Activated T-helper 2 cell treated with anti-CD3 and anti-CD28 coated beads, Interferon-gamma antibody, Interleukin-2, Interleukin-4, amounts not matched to agents 10 μg/mL and 5 μg/mL and 100 μg/mL, durations not matched to agents 14 hours and 24 hours and 36 hours (primary cell): Measurements from ENCODE around the gene KLHL15. TPM values are rescaled to one million over a fixed set of nuclear protein-coding genes. Genes with fewer than 3 reads are reported as not detected.
"Not testable (repeated sequence)": the region's sequence is repeated elsewhere in the genome, so short reads cannot be mapped to it uniquely, and the experiment has no call there.

Experiments
- DNase-seq: peaks from one replicate; pipeline ENCODE4 v3.0.0; 2021; ENCODE audit warnings: low spot score
- H3K27ac Mint-ChIP-seq: one replicate; pipeline ENCODE4 v1.8.0; 2021; ENCODE audit warnings: mixed read lengths
- H3K27me3 Mint-ChIP-seq: one replicate; pipeline ENCODE4 v1.8.0; 2021; ENCODE audit warnings: low read depth, mixed read lengths
- H3K36me3 Mint-ChIP-seq: one replicate; pipeline ENCODE4 v1.8.0; 2021; ENCODE audit warnings: low read depth, mixed read lengths
- H3K4me1 Mint-ChIP-seq: one replicate; pipeline ENCODE4 v1.8.0; 2021; ENCODE audit warnings: low read depth, mixed read lengths
- H3K4me3 Mint-ChIP-seq: one replicate; pipeline ENCODE4 v1.8.0; 2021; ENCODE audit warnings: low read depth, mild to moderate bottlenecking, moderate library complexity, mixed read lengths
- H3K9me3 Mint-ChIP-seq: one replicate; pipeline ENCODE4 v1.8.0; 2021; ENCODE audit warnings: mixed read lengths
- intact Hi-C: fragments of 100-400 bp; cut with micrococcal nuclease; formaldehyde crosslinking; loops from one replicate; pipeline ENCODE4 v1.15.1; 2023
- total RNA-seq: library from RNA; stranded (reverse); gene quantifications from 2 replicates; pipeline ENCODE4 v1.2.3, GENCODE V29; 2022

Gene KLHL15
- total RNA-seq, 1 donor from 2014 or later, result 10.3 TPM

- DNase-seq, result no peak
- intact Hi-C loops, result no loop called here
- H3K4me3 Mint-ChIP-seq, result no peak overlapping the region
- no peaks in the 10 kb centered on the region for H3K9me3 Mint-ChIP-seq
- H3K27me3 Mint-ChIP-seq, result no peaks in the 10 kb centered on the region
- H3K27ac Mint-ChIP-seq, result no peak overlapping the region
- H3K36me3 Mint-ChIP-seq, result peaks cover 12% of the 10 kb centered on the region
- peaks cover 3% of the 10 kb centered on the region for H3K4me1 Mint-ChIP-seq
Observed at GRCh38 chrX:23978491-23978890, 48.5 kb downstream of the KLHL15 start.

GRCh38 chrX:23965630-23966029, 61.4 kb downstream of the KLHL15 start:
- DNase-seq, H3K27ac Mint-ChIP-seq, H3K4me3 Mint-ChIP-seq, H3K4me1 Mint-ChIP-seq, H3K27me3 Mint-ChIP-seq, intact Hi-C loops, H3K36me3 Mint-ChIP-seq, H3K9me3 Mint-ChIP-seq: not testable (repeated sequence)

GRCh38 chrX:23964191-23964590, 62.8 kb downstream of the KLHL15 start:
- intact Hi-C loops, result no loop called here
- H3K4me1 Mint-ChIP-seq, result peaks cover 10% of the 10 kb centered on the region
- H3K27me3 Mint-ChIP-seq, result no peaks in the 10 kb centered on the region
- H3K9me3 Mint-ChIP-seq, result no peaks in the 10 kb centered on the region
- no peaks in the 10 kb centered on the region for H3K36me3 Mint-ChIP-seq
- H3K4me3 Mint-ChIP-seq, result no peak overlapping the region
- no peak for DNase-seq
- H3K27ac Mint-ChIP-seq, result no peak overlapping the region

- H3K4me1 Mint-ChIP-seq, result peaks cover 18% of the 10 kb centered on the region
- intact Hi-C loops, result no loop called here
- H3K9me3 Mint-ChIP-seq, result no peaks in the 10 kb centered on the region
- H3K36me3 Mint-ChIP-seq, result no peaks in the 10 kb centered on the region
- peak overlapping the region; percentile 83 for H3K27ac Mint-ChIP-seq
- peak; percentile 8 for DNase-seq
- no peaks in the 10 kb centered on the region for H3K27me3 Mint-ChIP-seq
- peak overlapping the region; percentile 37 for H3K4me3 Mint-ChIP-seq
Observed at GRCh38 chrX:23959781-23960180, 67.2 kb downstream of the KLHL15 start.

GRCh38 chrX:23954396-23954795, 72.6 kb downstream of the KLHL15 start:
- intact Hi-C loops, result loop anchor here (5.0 kb wide), 1 partner anchor 73 kb away; the partner anchor contains the start of gene KLHL15

GRCh38 chrX:23953908-23954269, 73.1 kb downstream of the KLHL15 start:
- Mint-ChIP-seq H3K27ac (peak overlapping the region; percentile 95), H3K9me3 (no peaks in the 10 kb centered on the region), H3K4me1 (peaks cover 26% of the 10 kb centered on the region), H3K36me3 (no peaks in the 10 kb centered on the region), H3K4me3 (peak overlapping the region; percentile 83), H3K27me3 (no peaks in the 10 kb centered on the region)
- DNase-seq, result no peak
- intact Hi-C loops, result loop anchor here (1.0 to 5.0 kb wide), 4 partner anchors 23 to 100 kb away; partner anchors contain the start of genes CXorf58, EIF2S3 and KLHL15

More at GRCh38 chrX:23954396-23954795, 72.6 kb downstream of the KLHL15 start:
- no peaks in the 10 kb centered on the region for H3K9me3 Mint-ChIP-seq
- H3K4me1 Mint-ChIP-seq, result peaks cover 28% of the 10 kb centered on the region
- H3K27ac Mint-ChIP-seq, result no peak overlapping the region
- DNase-seq, result no peak
- no peaks in the 10 kb centered on the region for H3K36me3 Mint-ChIP-seq
- H3K27me3 Mint-ChIP-seq, result no peaks in the 10 kb centered on the region
- H3K4me3 Mint-ChIP-seq, result no peak overlapping the region

GRCh38 chrX:23952984-23953907, 73.7 kb downstream of the KLHL15 start:
- peaks cover 2% of the 10 kb centered on the region for H3K36me3 Mint-ChIP-seq
- H3K27ac Mint-ChIP-seq, result peak overlapping the region; percentile 95
- DNase-seq, result peak; percentile 34
- no peaks in the 10 kb centered on the region for H3K27me3 Mint-ChIP-seq
- no peaks in the 10 kb centered on the region for H3K9me3 Mint-ChIP-seq
- intact Hi-C loops, result loop anchor here (1.0 to 5.0 kb wide), 4 partner anchors 22 to 101 kb away; partner anchors contain the start of genes CXorf58, EIF2S3 and KLHL15
- peaks cover 27% of the 10 kb centered on the region for H3K4me1 Mint-ChIP-seq
- H3K4me3 Mint-ChIP-seq, result peak overlapping the region; percentile 83

- Mint-ChIP-seq H3K4me3 (peak overlapping the region; percentile 83), H3K36me3 (peaks cover 4% of the 10 kb centered on the region), H3K9me3 (no peaks in the 10 kb centered on the region), H3K27me3 (no peaks in the 10 kb centered on the region), H3K27ac (no peak overlapping the region), H3K4me1 (peaks cover 27% of the 10 kb centered on the region)
- intact Hi-C loops, result loop anchor here (2.0 to 5.0 kb wide), 2 partner anchors 44 to 75 kb away; partner anchors contain the start of genes CXorf58 and KLHL15
- no peak for DNase-seq
Observed at GRCh38 chrX:23952391-23952790, 74.6 kb downstream of the KLHL15 start.

DNA sequence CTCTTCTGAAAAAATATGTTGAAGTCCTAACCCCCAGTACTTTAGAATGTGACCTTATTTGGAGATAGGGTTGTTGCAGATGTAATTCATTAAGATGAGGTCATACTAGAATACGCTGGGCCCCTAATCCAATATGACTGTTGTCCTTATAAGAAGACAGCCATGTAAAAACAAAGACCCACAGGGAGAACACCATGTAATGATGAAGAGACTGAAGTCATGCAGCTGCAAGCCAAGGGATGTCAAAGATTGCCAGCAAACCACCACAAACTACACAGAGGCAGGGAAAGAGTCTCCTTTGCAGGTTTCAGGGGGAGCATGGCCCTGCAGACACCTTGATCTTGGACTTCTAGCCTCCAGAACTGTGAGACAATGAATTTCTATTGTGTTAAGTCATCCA, 81.8 kb downstream of the KLHL15 start:
- peaks cover 15% of the 10 kb centered on the region for H3K36me3 Mint-ChIP-seq
- intact Hi-C loops, result no loop called here
- DNase-seq, result no peak
- no peak overlapping the region for H3K27ac Mint-ChIP-seq
- H3K4me3 Mint-ChIP-seq, result no peak overlapping the region
- no peaks in the 10 kb centered on the region for H3K9me3 Mint-ChIP-seq
- peaks cover 10% of the 10 kb centered on the region for H3K4me1 Mint-ChIP-seq
- no peaks in the 10 kb centered on the region for H3K27me3 Mint-ChIP-seq

DNA sequence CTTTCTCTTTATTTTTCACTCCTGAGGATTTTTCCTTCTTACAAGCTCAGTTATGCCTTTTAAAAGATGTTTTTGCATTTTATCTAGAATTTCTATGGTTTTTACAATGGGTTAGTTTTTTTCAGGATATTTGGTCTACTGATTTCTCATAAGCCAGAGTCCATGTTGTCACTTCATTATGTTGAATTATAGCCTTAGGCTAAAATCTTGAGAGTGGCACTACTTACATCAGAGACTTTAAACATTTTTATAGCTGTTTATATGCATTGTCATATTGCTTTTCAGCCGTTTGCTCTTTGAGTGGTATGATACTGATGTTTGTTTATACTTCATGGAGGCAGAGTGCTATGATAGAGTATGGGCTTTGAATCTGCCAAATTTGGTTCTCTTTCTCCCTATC, 82.8 kb downstream of the KLHL15 start:
- Mint-ChIP-seq H3K27me3 (no peaks in the 10 kb centered on the region), H3K36me3 (peaks cover 16% of the 10 kb centered on the region), H3K4me3 (no peak overlapping the region), H3K9me3 (no peaks in the 10 kb centered on the region), H3K27ac (no peak overlapping the region), H3K4me1 (peaks cover 9% of the 10 kb centered on the region)
- no peak for DNase-seq
- intact Hi-C loops, result no loop called here

DNA sequence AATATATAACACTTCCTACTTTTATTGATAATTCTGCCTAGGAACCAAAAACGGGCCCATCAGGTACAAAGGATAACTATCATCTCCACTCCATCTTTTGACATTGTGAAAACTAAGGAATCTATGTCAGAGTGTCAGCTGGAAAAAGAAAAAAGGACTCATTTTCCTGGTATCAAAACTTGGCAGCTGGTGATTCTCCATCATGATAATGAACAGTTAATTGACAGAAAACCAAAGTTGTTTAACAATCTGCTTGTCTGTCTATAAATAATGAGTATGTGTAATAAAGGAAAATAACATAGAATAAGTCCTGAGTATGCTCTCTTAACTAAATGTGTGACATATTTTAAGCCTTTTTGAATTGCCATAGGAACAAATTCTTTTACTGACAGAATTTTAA, 87.8 kb downstream of the KLHL15 start:
- H3K27me3 Mint-ChIP-seq, result no peaks in the 10 kb centered on the region
- H3K27ac Mint-ChIP-seq, result no peak overlapping the region
- no peak for DNase-seq
- peaks cover 5% of the 10 kb centered on the region for H3K36me3 Mint-ChIP-seq
- intact Hi-C loops, result no loop called here
- no peak overlapping the region for H3K4me3 Mint-ChIP-seq
- no peaks in the 10 kb centered on the region for H3K4me1 Mint-ChIP-seq
- H3K9me3 Mint-ChIP-seq, result no peaks in the 10 kb centered on the region

- DNase-seq, result no peak
Observed at GRCh38 chrX:23938690-23939089, 88.3 kb downstream of the KLHL15 start.

DNA sequence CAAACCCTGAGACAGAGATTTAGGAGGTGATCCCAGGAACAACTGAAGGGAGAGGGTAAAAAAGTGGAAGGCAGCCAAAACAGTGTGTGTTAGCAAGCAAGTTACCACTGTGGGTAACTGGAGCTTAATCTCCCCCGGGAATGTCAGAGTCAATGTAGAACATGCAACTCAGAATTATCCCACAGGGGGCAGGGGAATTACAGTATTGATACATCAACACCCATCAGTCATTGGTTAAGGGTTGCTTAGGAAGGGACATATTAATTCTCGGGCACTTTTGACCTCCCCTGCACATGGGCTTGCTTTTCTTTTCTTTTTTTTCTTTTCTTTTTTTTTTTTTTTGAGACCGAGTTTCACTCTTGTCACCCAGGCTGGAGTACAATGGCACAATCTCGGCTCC, 89.9 kb downstream of the KLHL15 start:
- Mint-ChIP-seq H3K9me3 (no peaks in the 10 kb centered on the region), H3K4me3 (no peak overlapping the region), H3K27me3 (no peaks in the 10 kb centered on the region), H3K36me3 (peaks cover 5% of the 10 kb centered on the region), H3K27ac (no peak overlapping the region), H3K4me1 (peaks cover 8% of the 10 kb centered on the region)
- no peak for DNase-seq
- intact Hi-C loops, result no loop called here

More at GRCh38 chrX:23938690-23939089, 88.3 kb downstream of the KLHL15 start:
- no peaks in the 10 kb centered on the region for H3K4me1 Mint-ChIP-seq
- H3K36me3 Mint-ChIP-seq, result peaks cover 5% of the 10 kb centered on the region
- H3K27ac Mint-ChIP-seq, result no peak overlapping the region
- no peak overlapping the region for H3K4me3 Mint-ChIP-seq
- H3K27me3 Mint-ChIP-seq, result no peaks in the 10 kb centered on the region
- intact Hi-C loops, result no loop called here
- no peaks in the 10 kb centered on the region for H3K9me3 Mint-ChIP-seq
